ENCODE results near the gene PTCHD4. TPM values are rescaled to one million over a fixed set of nuclear protein-coding genes. Genes with fewer than 3 reads are reported as not detected.

Gene PTCHD4
- 0.51 and 0.76 TPM in 2 replicates for total RNA-seq (2014; rRNA removed; shearing (Covaris generic))
- 1.1 and 1.2 TPM in 2 replicates for polyA plus RNA-seq (2016; fragmentation: Nextera tagmentation; extraction: Ambion mirVana)

- in situ Hi-C loops (cut with MboI), result no loop called here
- H3K9me2 ChIP-seq (ENCODE audit: insufficient read depth), result no peaks in the 10 kb centered on the region
- TF ChIP-seq EZH2 (IDR thresholded peaks at IDR 0.05; ENCODE audit: insufficient read depth, poor library complexity, severe bottlenecking), result no peak
- TF ChIP-seq EZH2phosphoT487 (IDR thresholded peaks at IDR 0.05; ENCODE audit: insufficient read depth, low read depth), result no peak
- H4K20me1 ChIP-seq (ENCODE audit: insufficient read depth), result no peaks in the 10 kb centered on the region
- peak within 1 kb of the TSS; percentile 77 for H3K4me2 ChIP-seq (ENCODE audit: unreplicated experiment)
- DNase-seq, result peak; percentile 52
- no peaks in the 10 kb centered on the region for H3K27me3 ChIP-seq (replicated peaks; ENCODE audit: insufficient read depth)
- peak within 1 kb of the TSS; percentile 33 for H3K27ac ChIP-seq
- peaks cover 5% of the 10 kb centered on the region; the same call in 1 of the 2 replicates for H3K4me1 ChIP-seq (ENCODE audit: insufficient read depth)
- H2AFZ ChIP-seq, result peak within 1 kb of the TSS; percentile 60; the same call in 1 of the 2 replicates
- H3K36me3 ChIP-seq (ENCODE audit: low read depth), result no peaks in the 10 kb centered on the region
- H3K9me3 ChIP-seq (ENCODE audit: low read depth), result no peaks in the 10 kb centered on the region
- H3K79me2 ChIP-seq (ENCODE audit: insufficient read depth), result peaks cover 22% of the 10 kb centered on the region
- peak within 1 kb of the TSS; percentile 70 for H3K4me3 ChIP-seq
- 68 to 70% methylated on average over 1 of the region's 1 CpG for WGBS, 2 experiments (ENCODE audit: low coverage in 1 of 2, low lambda C conversion rate in 2 of 2, missing lambda C conversion rate in 2 of 2)
- peak within 1 kb of the TSS; percentile 70 for H3K9ac ChIP-seq
- no peaks in the 10 kb centered on the region for H3F3A ChIP-seq (ENCODE audit: insufficient read depth)
Measured at GRCh38 chr6:48111143-48111506, at the start of gene PTCHD4. Gene PTCHD4 (minus strand): TSS chr6:48111197. CDS start chr6:48068957, 42,240 bp downstream.

- Histone ChIP-seq H3K79me2 (ENCODE audit: insufficient read depth) (no peaks in the 10 kb centered on the region), H3K4me2 (ENCODE audit: unreplicated experiment) (no peak overlapping the region), H3F3A (ENCODE audit: insufficient read depth) (no peaks in the 10 kb centered on the region), H3K4me1 (ENCODE audit: insufficient read depth) (no peaks in the 10 kb centered on the region), H3K27me3 (replicated peaks; ENCODE audit: insufficient read depth) (no peaks in the 10 kb centered on the region), H3K4me3 (no peak overlapping the region), H2AFZ (no peak overlapping the region), H3K9me2 (ENCODE audit: insufficient read depth) (0 out of 2 replicates have a peak, but pooled peaks cover 4% of the 10 kb centered on the region), H3K36me3 (ENCODE audit: low read depth) (no peaks in the 10 kb centered on the region), H4K20me1 (ENCODE audit: insufficient read depth) (no peaks in the 10 kb centered on the region; the same call in 1 of the 2 replicates), H3K27ac (no peak overlapping the region), H3K9me3 (ENCODE audit: low read depth) (no peaks in the 10 kb centered on the region), H3K9ac (no peak overlapping the region)
- in situ Hi-C loops (cut with MboI), result no loop called here
- DNase-seq, result peak; percentile 7
- 33 to 39% methylated on average over 2 of the region's 2 CpGs for WGBS, 2 experiments (ENCODE audit: low coverage in 1 of 2, low lambda C conversion rate in 2 of 2, missing lambda C conversion rate in 2 of 2)
- no peak for TF ChIP-seq EZH2phosphoT487 (IDR thresholded peaks at IDR 0.05; ENCODE audit: insufficient read depth, low read depth)
Measured at GRCh38 chr6:48151142-48151541, 40.1 kb upstream of the PTCHD4 start.

- Histone ChIP-seq H3F3A (ENCODE audit: insufficient read depth) (no peaks in the 10 kb centered on the region), H3K27me3 (replicated peaks; ENCODE audit: insufficient read depth) (no peaks in the 10 kb centered on the region), H4K20me1 (ENCODE audit: insufficient read depth) (no peaks in the 10 kb centered on the region; the same call in 1 of the 2 replicates), H3K4me1 (ENCODE audit: insufficient read depth) (no peaks in the 10 kb centered on the region), H2AFZ (no peak overlapping the region), H3K9me2 (ENCODE audit: insufficient read depth) (0 out of 2 replicates have a peak, but pooled peaks cover 4% of the 10 kb centered on the region), H3K4me2 (ENCODE audit: unreplicated experiment) (no peak overlapping the region), H3K4me3 (no peak overlapping the region), H3K27ac (no peak overlapping the region), H3K9me3 (ENCODE audit: low read depth) (no peaks in the 10 kb centered on the region), H3K79me2 (ENCODE audit: insufficient read depth) (no peaks in the 10 kb centered on the region), H3K9ac (no peak overlapping the region), H3K36me3 (ENCODE audit: low read depth) (no peaks in the 10 kb centered on the region)
- WGBS, 2 experiments (ENCODE audit: low coverage in 1 of 2, low lambda C conversion rate in 2 of 2, missing lambda C conversion rate in 2 of 2), result 21 to 23% methylated on average over 2 of the region's 2 CpGs
- DNase-seq, result no peak
- TF ChIP-seq EZH2phosphoT487 (IDR thresholded peaks at IDR 0.05; ENCODE audit: insufficient read depth, low read depth), result no peak
- no peak for TF ChIP-seq EZH2 (IDR thresholded peaks at IDR 0.05; ENCODE audit: insufficient read depth, poor library complexity, severe bottlenecking)
- in situ Hi-C loops (cut with MboI), result no loop called here
Measured at GRCh38 chr6:48150701-48151100, 39.7 kb upstream of the PTCHD4 start.

GRCh38 chr6:48147051-48147450 lies 36.1 kb upstream of the PTCHD4 start:
- no peak overlapping the region for H3K27ac ChIP-seq
- TF ChIP-seq EZH2phosphoT487 (IDR thresholded peaks at IDR 0.05; ENCODE audit: insufficient read depth, low read depth), result no peak
- no peak for TF ChIP-seq EZH2 (IDR thresholded peaks at IDR 0.05; ENCODE audit: insufficient read depth, poor library complexity, severe bottlenecking)
- no peak overlapping the region for H3K9ac ChIP-seq
- no peaks in the 10 kb centered on the region; the same call in 1 of the 2 replicates for H4K20me1 ChIP-seq (ENCODE audit: insufficient read depth)
- H3K4me3 ChIP-seq, result no peak overlapping the region
- in situ Hi-C loops (cut with MboI), result no loop called here
- H3K9me3 ChIP-seq (ENCODE audit: low read depth), result no peaks in the 10 kb centered on the region
- DNase-seq, result no peak
- no peaks in the 10 kb centered on the region for H3K27me3 ChIP-seq (replicated peaks; ENCODE audit: insufficient read depth)
- H3K4me1 ChIP-seq (ENCODE audit: insufficient read depth), result no peaks in the 10 kb centered on the region
- no peaks in the 10 kb centered on the region for H3K79me2 ChIP-seq (ENCODE audit: insufficient read depth)
- no peaks in the 10 kb centered on the region for H3K9me2 ChIP-seq (ENCODE audit: insufficient read depth)
- H3K36me3 ChIP-seq (ENCODE audit: low read depth), result no peaks in the 10 kb centered on the region
- no peak overlapping the region for H3K4me2 ChIP-seq (ENCODE audit: unreplicated experiment)
- no peaks in the 10 kb centered on the region for H3F3A ChIP-seq (ENCODE audit: insufficient read depth)
- H2AFZ ChIP-seq, result no peak overlapping the region

GRCh38 chr6:48144021-48144420 lies 33.0 kb upstream of the PTCHD4 start:
- no peaks in the 10 kb centered on the region for H3K9me2 ChIP-seq (ENCODE audit: insufficient read depth)
- no peaks in the 10 kb centered on the region for H3F3A ChIP-seq (ENCODE audit: insufficient read depth)
- H3K9me3 ChIP-seq (ENCODE audit: low read depth), result no peaks in the 10 kb centered on the region
- H3K4me2 ChIP-seq (ENCODE audit: unreplicated experiment), result no peak overlapping the region
- in situ Hi-C loops (cut with MboI), result no loop called here
- no peak for DNase-seq
- H2AFZ ChIP-seq, result no peak overlapping the region
- H3K79me2 ChIP-seq (ENCODE audit: insufficient read depth), result no peaks in the 10 kb centered on the region
- H4K20me1 ChIP-seq (ENCODE audit: insufficient read depth), result no peaks in the 10 kb centered on the region; the same call in 1 of the 2 replicates
- H3K4me1 ChIP-seq (ENCODE audit: insufficient read depth), result no peaks in the 10 kb centered on the region
- H3K9ac ChIP-seq, result no peak overlapping the region
- no peak overlapping the region for H3K4me3 ChIP-seq
- no peaks in the 10 kb centered on the region for H3K36me3 ChIP-seq (ENCODE audit: low read depth)
- no peak overlapping the region for H3K27ac ChIP-seq
- no peaks in the 10 kb centered on the region for H3K27me3 ChIP-seq (replicated peaks; ENCODE audit: insufficient read depth)
- 17 to 21% methylated on average over 3 of the region's 3 CpGs for WGBS, 2 experiments (ENCODE audit: low coverage in 1 of 2, low lambda C conversion rate in 2 of 2, missing lambda C conversion rate in 2 of 2)
- TF ChIP-seq EZH2phosphoT487 (IDR thresholded peaks at IDR 0.05; ENCODE audit: insufficient read depth, low read depth), result no peak

Data from GM23248 (cell line).